Measurements from ENCODE around the gene BMP10. TPM values are rescaled to one million over a fixed set of nuclear protein-coding genes. Genes with fewer than 3 reads are reported as not detected.

BMP10 gene
- total RNA-seq, 1 donor from 2014 or later, result not detected

- Mint-ChIP-seq H3K4me3 (ENCODE audit: unreplicated experiment) (no peak overlapping the region), H3K27me3 (ENCODE audit: unreplicated experiment) (peaks cover 8% of the 10 kb centered on the region), H3K4me1 (ENCODE audit: unreplicated experiment) (peaks cover 14% of the 10 kb centered on the region), H3K27ac (ENCODE audit: unreplicated experiment) (no peak overlapping the region), H3K9me3 (ENCODE audit: unreplicated experiment) (no peaks in the 10 kb centered on the region), H3K36me3 (ENCODE audit: unreplicated experiment) (no peaks in the 10 kb centered on the region)
- no peak for TF ChIP-seq CTCF (IDR thresholded peaks at IDR 0.05)
- no peak for DNase-seq (ENCODE audit: extremely low spot score, unreplicated experiment)
Measured at GRCh38 chr2:68838641-68839040, 32.6 kb downstream of the BMP10 start.

- Mint-ChIP-seq H3K36me3 (ENCODE audit: unreplicated experiment) (no peaks in the 10 kb centered on the region), H3K27me3 (ENCODE audit: unreplicated experiment) (peaks cover under 1% of the 10 kb centered on the region), H3K9me3 (ENCODE audit: unreplicated experiment) (no peaks in the 10 kb centered on the region), H3K4me3 (ENCODE audit: unreplicated experiment) (no peak overlapping the region), H3K27ac (ENCODE audit: unreplicated experiment) (no peak overlapping the region), H3K4me1 (ENCODE audit: unreplicated experiment) (peaks cover 14% of the 10 kb centered on the region)
- no peak for TF ChIP-seq CTCF (IDR thresholded peaks at IDR 0.05)
- DNase-seq (ENCODE audit: extremely low spot score, unreplicated experiment), result no peak
Measured at GRCh38 chr2:68837861-68838341, 33.3 kb downstream of the BMP10 start.

- Mint-ChIP-seq H3K27ac (ENCODE audit: unreplicated experiment) (no peak overlapping the region), H3K9me3 (ENCODE audit: unreplicated experiment) (no peaks in the 10 kb centered on the region), H3K27me3 (ENCODE audit: unreplicated experiment) (no peaks in the 10 kb centered on the region), H3K36me3 (ENCODE audit: unreplicated experiment) (no peaks in the 10 kb centered on the region), H3K4me1 (ENCODE audit: unreplicated experiment) (peaks cover 18% of the 10 kb centered on the region), H3K4me3 (ENCODE audit: unreplicated experiment) (no peak overlapping the region)
- no peak for DNase-seq (ENCODE audit: extremely low spot score, unreplicated experiment)
- peak; percentile 55 for TF ChIP-seq CTCF (IDR thresholded peaks at IDR 0.05)
Measured at GRCh38 chr2:68837164-68837860, 33.9 kb downstream of the BMP10 start.

- DNase-seq (ENCODE audit: extremely low spot score, unreplicated experiment), result no peak
- TF ChIP-seq CTCF (IDR thresholded peaks at IDR 0.05), result no peak
- no peaks in the 10 kb centered on the region for H3K27me3 Mint-ChIP-seq (ENCODE audit: unreplicated experiment)
- peaks cover 29% of the 10 kb centered on the region for H3K4me1 Mint-ChIP-seq (ENCODE audit: unreplicated experiment)
- no peak overlapping the region for H3K27ac Mint-ChIP-seq (ENCODE audit: unreplicated experiment)
- H3K36me3 Mint-ChIP-seq (ENCODE audit: unreplicated experiment), result no peaks in the 10 kb centered on the region
- H3K4me3 Mint-ChIP-seq (ENCODE audit: unreplicated experiment), result no peak overlapping the region
- no peaks in the 10 kb centered on the region for H3K9me3 Mint-ChIP-seq (ENCODE audit: unreplicated experiment)
Measured at GRCh38 chr2:68835621-68836020, 35.6 kb downstream of the BMP10 start.

- H3K27ac Mint-ChIP-seq (ENCODE audit: unreplicated experiment), result no peak overlapping the region
- H3K9me3 Mint-ChIP-seq (ENCODE audit: unreplicated experiment), result no peaks in the 10 kb centered on the region
- H3K4me1 Mint-ChIP-seq (ENCODE audit: unreplicated experiment), result peaks cover 33% of the 10 kb centered on the region
- no peaks in the 10 kb centered on the region for H3K36me3 Mint-ChIP-seq (ENCODE audit: unreplicated experiment)
- no peak overlapping the region for H3K4me3 Mint-ChIP-seq (ENCODE audit: unreplicated experiment)
- H3K27me3 Mint-ChIP-seq (ENCODE audit: unreplicated experiment), result no peaks in the 10 kb centered on the region
- no peak for TF ChIP-seq CTCF (IDR thresholded peaks at IDR 0.05)
- DNase-seq (ENCODE audit: extremely low spot score, unreplicated experiment), result no peak
Measured at GRCh38 chr2:68834737-68835376, 36.3 kb downstream of the BMP10 start.
